Measurements from ENCODE around the gene HEATR9. TPM values are rescaled to one million over a fixed set of nuclear protein-coding genes. Genes with fewer than 3 reads are reported as not detected.

HEATR9 gene
- total and polyA plus RNA-seq, 2 donors from 2014 or later = 0.16 TPM; not detected in 1

DNA sequence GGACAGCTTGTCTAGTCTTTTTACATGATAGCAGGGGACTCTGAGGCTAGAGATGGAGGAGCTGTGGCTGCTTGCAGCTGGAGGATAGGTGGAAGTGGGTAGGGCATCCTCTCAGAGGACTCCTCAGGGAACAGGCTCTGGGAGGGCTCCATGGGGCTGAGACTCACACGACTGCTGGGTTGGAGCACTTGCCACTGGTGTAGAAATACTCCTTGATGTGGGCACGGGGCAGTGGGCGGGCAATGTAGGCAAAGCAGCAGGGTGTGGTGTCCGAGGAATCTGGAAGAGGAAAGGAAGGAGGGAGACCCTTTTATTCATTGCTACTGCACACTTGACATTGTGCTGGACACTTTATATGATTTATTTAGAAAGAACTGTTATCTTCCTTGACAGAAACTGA, 9.7 kb upstream of the HEATR9 start:
- Histone ChIP-seq H3K4me1 (ENCODE audit: control insufficient read depth in 2 of 3, insufficient read depth in 2 of 3, low read depth in 1 of 3, low read length in 3 of 3) (peaks cover 0 to 3% (median 0%) of the 10 kb centered on the region in 3 donors), H3K27ac (ENCODE audit: low read depth in 2 of 2, low read length in 2 of 2) (no peak overlapping the region), H3K9ac (ENCODE audit: low read length in 3 of 3) (no peak overlapping the region), H3K36me3 (ENCODE audit: control insufficient read depth in 2 of 3, insufficient read depth in 3 of 3, low read length in 3 of 3) (no peaks in the 10 kb centered on the region), H3K4me3 (ENCODE audit: low read length in 3 of 3) (no peak overlapping the region), H3K27me3 (ENCODE audit: control insufficient read depth, insufficient read depth, low read length) (no peaks in the 10 kb centered on the region), H3K9me3 (ENCODE audit: control insufficient read depth in 2 of 3, insufficient read depth in 1 of 3, low read length in 3 of 3) (no peaks in the 10 kb centered on the region)
- FAIRE-seq (no peak), DNase-seq (no peak)
- intact Hi-C loops (cut with DNase I) = no loop called here
- TF ChIP-seq, protein P1, sequence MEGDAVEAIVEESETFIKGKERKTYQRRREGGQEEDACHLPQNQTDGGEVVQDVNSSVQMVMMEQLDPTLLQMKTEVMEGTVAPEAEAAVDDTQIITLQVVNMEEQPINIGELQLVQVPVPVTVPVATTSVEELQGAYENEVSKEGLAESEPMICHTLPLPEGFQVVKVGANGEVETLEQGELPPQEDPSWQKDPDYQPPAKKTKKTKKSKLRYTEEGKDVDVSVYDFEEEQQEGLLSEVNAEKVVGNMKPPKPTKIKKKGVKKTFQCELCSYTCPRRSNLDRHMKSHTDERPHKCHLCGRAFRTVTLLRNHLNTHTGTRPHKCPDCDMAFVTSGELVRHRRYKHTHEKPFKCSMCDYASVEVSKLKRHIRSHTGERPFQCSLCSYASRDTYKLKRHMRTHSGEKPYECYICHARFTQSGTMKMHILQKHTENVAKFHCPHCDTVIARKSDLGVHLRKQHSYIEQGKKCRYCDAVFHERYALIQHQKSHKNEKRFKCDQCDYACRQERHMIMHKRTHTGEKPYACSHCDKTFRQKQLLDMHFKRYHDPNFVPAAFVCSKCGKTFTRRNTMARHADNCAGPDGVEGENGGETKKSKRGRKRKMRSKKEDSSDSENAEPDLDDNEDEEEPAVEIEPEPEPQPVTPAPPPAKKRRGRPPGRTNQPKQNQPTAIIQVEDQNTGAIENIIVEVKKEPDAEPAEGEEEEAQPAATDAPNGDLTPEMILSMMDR (IDR thresholded peaks at IDR 0.05; ENCODE audit: borderline replicate concordance, extremely low read depth, insufficient read depth) = no peak

DNA sequence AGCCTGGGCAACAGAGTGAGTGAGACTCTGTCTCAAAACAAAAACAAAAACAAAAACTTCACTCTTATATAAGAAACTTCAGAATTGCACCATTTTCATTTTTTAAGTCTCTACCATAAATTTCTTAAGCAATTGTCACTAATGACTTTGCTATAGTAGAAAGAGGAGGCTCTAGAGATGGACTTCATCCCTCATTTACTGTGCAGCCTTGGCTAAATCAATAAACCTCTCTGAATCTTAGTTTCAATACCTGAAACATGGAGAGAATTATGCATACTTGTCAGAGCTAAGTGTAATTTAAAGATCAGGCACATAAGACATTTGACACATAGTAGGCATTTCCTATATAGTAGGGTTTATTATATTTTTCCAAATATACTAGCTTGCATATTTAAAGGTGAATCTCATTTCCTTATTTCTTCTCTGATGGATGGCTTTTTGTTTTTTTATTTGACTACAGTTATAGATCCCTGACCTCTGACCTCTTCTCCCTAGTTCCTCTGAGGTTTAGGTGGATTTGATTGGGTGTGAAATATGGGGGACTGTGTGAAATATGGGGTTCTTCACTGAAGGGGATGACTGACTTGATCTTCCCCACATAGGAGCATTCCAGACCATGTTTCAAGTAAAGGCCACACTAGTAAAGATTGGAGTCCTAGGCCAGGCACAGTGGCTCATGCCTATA, 8.8 kb upstream of the HEATR9 start:
- Histone ChIP-seq H3K9me3 (ENCODE audit: control insufficient read depth in 2 of 3, insufficient read depth in 1 of 3, low read length in 3 of 3) (no peaks in the 10 kb centered on the region), H3K4me1 (ENCODE audit: control insufficient read depth in 2 of 3, insufficient read depth in 2 of 3, low read depth in 1 of 3, low read length in 3 of 3) (peaks cover 0 to 3% (median 0%) of the 10 kb centered on the region in 3 donors), H3K4me3 (ENCODE audit: low read length in 3 of 3) (no peak overlapping the region), H3K27ac (ENCODE audit: low read depth in 2 of 2, low read length in 2 of 2) (no peak overlapping the region), H3K36me3 (ENCODE audit: control insufficient read depth in 2 of 3, insufficient read depth in 3 of 3, low read length in 3 of 3) (no peaks in the 10 kb centered on the region), H3K9ac (ENCODE audit: low read length in 3 of 3) (no peak overlapping the region), H3K27me3 (ENCODE audit: control insufficient read depth, insufficient read depth, low read length) (no peaks in the 10 kb centered on the region)
- DNase-seq (no peak), FAIRE-seq (no peak)
- intact Hi-C loops (cut with DNase I) = no loop called here
- TF ChIP-seq, protein P1 (IDR thresholded peaks at IDR 0.05; ENCODE audit: borderline replicate concordance, extremely low read depth, insufficient read depth) = no peak

DNA sequence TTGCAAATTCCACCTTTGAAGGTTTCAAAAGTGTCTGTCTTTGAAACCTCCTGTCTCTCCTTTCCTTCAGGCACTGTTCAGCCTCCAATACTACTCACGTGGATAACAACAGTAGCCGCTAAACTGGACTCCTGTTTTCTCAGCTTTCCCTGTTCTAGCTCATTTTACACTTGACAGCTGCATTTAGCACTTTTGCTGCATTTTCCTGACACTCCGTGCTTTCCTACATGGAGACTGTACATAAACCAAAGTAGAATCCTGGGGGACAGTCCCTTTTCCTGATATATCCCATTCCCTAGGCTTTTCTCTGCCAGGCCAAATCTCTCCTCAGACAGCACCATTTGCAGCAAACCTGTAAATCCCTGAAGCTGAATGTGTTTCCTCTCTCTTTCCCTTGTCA, 7.8 kb upstream of the HEATR9 start:
- DNase-seq (no peak), FAIRE-seq (no peak)
- no peaks in the 10 kb centered on the region for H3K36me3 ChIP-seq (ENCODE audit: control insufficient read depth in 2 of 3, insufficient read depth in 3 of 3, low read length in 3 of 3)
- TF ChIP-seq, protein P1 (IDR thresholded peaks at IDR 0.05; ENCODE audit: borderline replicate concordance, extremely low read depth, insufficient read depth) = no peak
- H3K27me3 ChIP-seq (ENCODE audit: control insufficient read depth, insufficient read depth, low read length) = no peaks in the 10 kb centered on the region
- no peaks in the 10 kb centered on the region for H3K9me3 ChIP-seq (ENCODE audit: control insufficient read depth in 2 of 3, insufficient read depth in 1 of 3, low read length in 3 of 3)
- intact Hi-C loops (cut with DNase I) = no loop called here
- no peak overlapping the region for H3K27ac ChIP-seq (ENCODE audit: low read depth in 2 of 2, low read length in 2 of 2)
- H3K4me1 ChIP-seq (ENCODE audit: control insufficient read depth in 2 of 3, insufficient read depth in 2 of 3, low read depth in 1 of 3, low read length in 3 of 3) = peaks cover 0 to 3% (median 0%) of the 10 kb centered on the region in 3 donors
- H3K9ac ChIP-seq (ENCODE audit: low read length in 3 of 3) = no peak overlapping the region
- H3K4me3 ChIP-seq (ENCODE audit: low read length in 3 of 3) = no peak overlapping the region

DNA sequence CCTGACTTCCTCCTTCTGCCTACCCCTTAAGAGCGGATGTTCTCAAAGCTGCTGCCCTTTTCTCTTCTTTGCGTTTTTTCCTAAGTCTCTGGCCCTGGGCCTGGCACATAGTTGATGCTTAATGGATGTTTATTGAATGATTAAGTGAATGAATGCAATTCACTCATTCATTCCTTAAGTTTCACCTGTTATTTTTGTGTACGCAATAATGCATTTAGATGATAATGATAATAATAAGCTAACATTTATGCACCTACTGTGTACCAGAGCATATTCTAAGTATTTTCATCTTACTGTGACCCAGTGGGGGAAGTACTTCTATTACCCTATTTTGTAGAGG, 7.1 kb upstream of the HEATR9 start:
- DNase-seq (no peak), FAIRE-seq (no peak)
- Histone ChIP-seq H3K9ac (ENCODE audit: low read length in 3 of 3) (no peak overlapping the region), H3K4me1 (ENCODE audit: control insufficient read depth in 2 of 3, insufficient read depth in 2 of 3, low read depth in 1 of 3, low read length in 3 of 3) (peaks cover 0 to 3% (median 0%) of the 10 kb centered on the region in 3 donors), H3K9me3 (ENCODE audit: control insufficient read depth in 2 of 3, insufficient read depth in 1 of 3, low read length in 3 of 3) (no peaks in the 10 kb centered on the region), H3K36me3 (ENCODE audit: control insufficient read depth in 2 of 3, insufficient read depth in 3 of 3, low read length in 3 of 3) (no peaks in the 10 kb centered on the region), H3K4me3 (ENCODE audit: low read length in 3 of 3) (no peak overlapping the region), H3K27me3 (ENCODE audit: control insufficient read depth, insufficient read depth, low read length) (no peaks in the 10 kb centered on the region), H3K27ac (ENCODE audit: low read depth in 2 of 2, low read length in 2 of 2) (no peak overlapping the region)
- intact Hi-C loops (cut with DNase I) = no loop called here
- TF ChIP-seq, protein P1 (IDR thresholded peaks at IDR 0.05; ENCODE audit: borderline replicate concordance, extremely low read depth, insufficient read depth) = no peak
